Endothelial cell of umbilical vein (primary cell): ENCODE measurements around the gene MAP4K2. TPM values are rescaled to one million over a fixed set of nuclear protein-coding genes. Genes with fewer than 3 reads are reported as not detected.

Experiments
- BruUV-seq: library from RNA; stranded (reverse); fragments of 400-500 nt; replicated peaks from 2 replicates; lab custom pipeline; 2021; lab: Mats Ljungman, UMichigan
- CTCF ChIA-PET: fragments of 300-600, 350-600 bp; sonication (Branson Sonifier 250); formaldehyde crosslinking; loops from one replicate; lab custom pipeline; 2021; ENCODE audit warnings: antibody characterized with exemption, inconsistent platforms; lab: Charles Lee
- POLR2A ChIA-PET: fragments of 300-600, 350-600 bp; sonication (Branson Sonifier 250); formaldehyde crosslinking; loops from one replicate; lab custom pipeline; 2021; ENCODE audit warnings: antibody characterized with exemption, inconsistent platforms; lab: Charles Lee
- DNase-seq: peaks from one replicate; pipeline ENCODE4 v3.0.0-alpha.2; 2011; ENCODE audit warnings: low read depth, low spot score
- FAIRE-seq: peaks from 2 replicates; lab custom pipeline; 2011; peaks lifted over from hg19 to GRCh38; lab: Jason Lieb, UNC
- H2AFZ ChIP-seq: 2 replicates; pipeline ENCODE4 v1.6.0; 2012; ENCODE audit warnings: low read depth, low read length, control low read depth, inconsistent platforms
- H3K27ac ChIP-seq: 2 replicates; pipeline ENCODE4 v1.5.1; 2011; ENCODE audit warnings: low read depth, mild to moderate bottlenecking, control low read depth, low read length, moderate library complexity; ENCODE audit not compliant: insufficient read depth
- H3K27me3 ChIP-seq, 2 experiments: 2 replicates each; pipeline versions ENCODE4 v1.6.0 to v1.6.1; 2011; ENCODE audit warnings: low read length in 2 of 2, mixed read lengths in 1 of 2; ENCODE audit not compliant: control insufficient read depth in 2 of 2, insufficient read depth in 2 of 2
- H3K36me3 ChIP-seq, 2 experiments: 2 replicates in 1 of 2; 3 replicates in 1 of 2; pipeline ENCODE4 v1.5.1; 2011; ENCODE audit warnings: low read length in 2 of 2, mild to moderate bottlenecking in 1 of 2, moderate library complexity in 1 of 2; ENCODE audit not compliant: control insufficient read depth in 2 of 2, insufficient read depth in 2 of 2; ENCODE audit errors: extremely low read depth in 1 of 2
- H3K4me1 ChIP-seq: 3 replicates; pipeline ENCODE4 v1.5.1; 2011; ENCODE audit warnings: mild to moderate bottlenecking, low read length; ENCODE audit not compliant: control insufficient read depth, insufficient read depth; ENCODE audit errors: extremely low read depth
- H3K4me2 ChIP-seq: 2 replicates; pipeline ENCODE4 v1.6.1; 2011; ENCODE audit warnings: low read length, control low read depth, mixed read lengths; ENCODE audit not compliant: insufficient read depth
- H3K4me3 ChIP-seq, 3 experiments: fragments of 200-600 bp in 1 of 3; sonication (generic), shearing (Covaris generic) in 1 of 3; replicated peaks in 1 of 3; 2 replicates each; pipeline ENCODE4 v1.5.1; 2011 to 2016; ENCODE audit warnings: control low read depth in 3 of 3, low read length in 3 of 3, mild to moderate bottlenecking in 2 of 3, inconsistent platforms in 1 of 3, low read depth in 1 of 3, moderate library complexity in 1 of 3; ENCODE audit not compliant: insufficient read depth in 1 of 3
- H3K79me2 ChIP-seq: 2 replicates; pipeline ENCODE4 v1.6.0; 2012; ENCODE audit warnings: low read length, inconsistent platforms; ENCODE audit not compliant: control insufficient read depth, insufficient read depth
- H3K9ac ChIP-seq: replicated peaks from 2 replicates; pipeline ENCODE3; 2011; ENCODE audit warnings: low read length, control low read depth; ENCODE audit not compliant: insufficient read depth; ENCODE audit errors: extremely low read depth
- H3K9me1 ChIP-seq: replicated peaks from 3 replicates; pipeline ENCODE4 v1.6.0; 2011; ENCODE audit warnings: mild to moderate bottlenecking, low read length; ENCODE audit not compliant: control insufficient read depth, insufficient read depth; ENCODE audit errors: extremely low read depth
- H3K9me3 ChIP-seq: replicated peaks from 2 replicates; pipeline ENCODE4 v1.5.1; 2012; ENCODE audit warnings: low read length, inconsistent platforms; ENCODE audit not compliant: control insufficient read depth, insufficient read depth
- H4K20me1 ChIP-seq: replicated peaks from 2 replicates; pipeline ENCODE3; 2011; ENCODE audit warnings: mild to moderate bottlenecking, low read length; ENCODE audit not compliant: control insufficient read depth, insufficient read depth; ENCODE audit errors: extremely low read depth
- CTCF ChIP-seq, 2 donors: IDR thresholded peaks; 1 replicate in 1 of 2; 2 replicates in 1 of 2; pipeline ENCODE4 v1.5.1; 2011; ENCODE audit warnings: low read length in 2 of 2, mild to moderate bottlenecking in 2 of 2, moderate library complexity in 2 of 2, control low read depth in 1 of 2, inconsistent platforms in 1 of 2, low read depth in 1 of 2; ENCODE audit not compliant: insufficient read depth in 1 of 2; ENCODE audit errors: extremely low read depth in 1 of 2
- EZH2 ChIP-seq: IDR thresholded peaks from 2 replicates; pipeline ENCODE4 v1.6.1; 2012; ENCODE audit warnings: borderline replicate concordance, low read depth, mild to moderate bottlenecking, moderate library complexity, low read length, inconsistent platforms; ENCODE audit not compliant: severe bottlenecking
- FOS ChIP-seq: IDR thresholded peaks from 2 replicates; pipeline ENCODE4 v1.6.1; 2011; ENCODE audit warnings: mild to moderate bottlenecking, low read length, moderate library complexity, borderline replicate concordance; ENCODE audit not compliant: insufficient read depth
- MAX ChIP-seq: IDR thresholded peaks from 2 replicates; pipeline ENCODE4 v1.6.1; 2011; ENCODE audit not compliant: insufficient read depth, insufficient read length
- MYC ChIP-seq: IDR thresholded peaks from one replicate; pipeline ENCODE4 v1.6.1; 2011; ENCODE audit warnings: mild to moderate bottlenecking, low read depth, low read length
- POLR2A ChIP-seq: IDR thresholded peaks from 2 replicates; pipeline ENCODE4 v1.6.1; 2012; ENCODE audit warnings: low read depth, mild to moderate bottlenecking, control low read depth, low read length
- POLR2AphosphoS5 ChIP-seq: IDR thresholded peaks from 2 replicates; pipeline ENCODE4 v1.6.1; 2012; ENCODE audit warnings: low read depth, mild to moderate bottlenecking, control low read depth, low read length, moderate library complexity; ENCODE audit not compliant: insufficient read depth
- dilution Hi-C: fragments of 300-500 bp; cut with MboI; formaldehyde crosslinking; loops from one replicate; pipeline ENCODE4 v1.15.0; 2019; ENCODE audit warnings: low sequenced_read_pairs; ENCODE audit not compliant: extremely low pct_ligation_motif_present
- intact Hi-C: fragments of 100-400 bp; cut with micrococcal nuclease; formaldehyde crosslinking; loops from one replicate; pipeline ENCODE4 v1.10.0; 2022
- polyA plus RNA-seq, 4 experiments: library from polyadenylated mRNA; depleted of rRNA in 3 of 4; stranded (reverse) in 3 of 4; unstranded in 1 of 4; fragments of >200 nt; gene quantifications; 2 replicates each; pipeline versions ENCODE4 v1.2.1 to v1.2.3, GENCODE V29; 2011 to 2012; ENCODE audit warnings: missing spikeins in 1 of 4
- total RNA-seq: library from RNA; stranded (reverse); gene quantifications from 2 replicates; pipeline ENCODE4 v1.2.3, GENCODE V29; 2021

MAP4K2 gene
- total and polyA plus RNA-seq, 2 donors (not counting 3 experiments of a cell fraction or from before 2014, with no cell fraction given): 43.3 to 44.0 TPM

- Histone ChIP-seq H3K79me2 (peaks cover 23% of the 10 kb centered on the region), H3K36me3 (peaks cover 38 to 49% of the 10 kb centered on the region in 2 experiments), H4K20me1 (peaks cover 3% of the 10 kb centered on the region), H2AFZ (no peak overlapping the region), H3K4me3 (no peak overlapping the region), H3K27ac (peak overlapping the region; percentile 1), H3K4me1 (peaks cover 20% of the 10 kb centered on the region), H3K27me3 (no peaks in the 10 kb centered on the region), H3K4me2 (no peak overlapping the region), H3K9me3 (no peaks in the 10 kb centered on the region), H3K9me1 (no peaks in the 10 kb centered on the region), H3K9ac (no peak overlapping the region)
- ChIA-PET POLR2A (interaction anchor here (0.6 to 1.1 kb wide), 2 partner anchors 9 to 15 kb away, joined by 4 to 8 read pairs; partner anchors contain the start of gene SF1), CTCF (interaction anchor here (1.0 to 2.6 kb wide), 5 partner anchors 9 to 75 kb away, joined by 3 to 12 read pairs (median 6); partner anchors contain the start of gene SF1)
- TF ChIP-seq POLR2AphosphoS5 (peak; percentile 9), FOS (no peak)
- FAIRE-seq (no peak), DNase-seq (no peak)
- intact Hi-C loops (no loop called here), dilution Hi-C loops (no loop called here)
- no TSS peak for BruUV-seq
These were observed 39.4 kb downstream of the MAP4K2 start for GRCh38 chr11:64763526-64764039.

DNA sequence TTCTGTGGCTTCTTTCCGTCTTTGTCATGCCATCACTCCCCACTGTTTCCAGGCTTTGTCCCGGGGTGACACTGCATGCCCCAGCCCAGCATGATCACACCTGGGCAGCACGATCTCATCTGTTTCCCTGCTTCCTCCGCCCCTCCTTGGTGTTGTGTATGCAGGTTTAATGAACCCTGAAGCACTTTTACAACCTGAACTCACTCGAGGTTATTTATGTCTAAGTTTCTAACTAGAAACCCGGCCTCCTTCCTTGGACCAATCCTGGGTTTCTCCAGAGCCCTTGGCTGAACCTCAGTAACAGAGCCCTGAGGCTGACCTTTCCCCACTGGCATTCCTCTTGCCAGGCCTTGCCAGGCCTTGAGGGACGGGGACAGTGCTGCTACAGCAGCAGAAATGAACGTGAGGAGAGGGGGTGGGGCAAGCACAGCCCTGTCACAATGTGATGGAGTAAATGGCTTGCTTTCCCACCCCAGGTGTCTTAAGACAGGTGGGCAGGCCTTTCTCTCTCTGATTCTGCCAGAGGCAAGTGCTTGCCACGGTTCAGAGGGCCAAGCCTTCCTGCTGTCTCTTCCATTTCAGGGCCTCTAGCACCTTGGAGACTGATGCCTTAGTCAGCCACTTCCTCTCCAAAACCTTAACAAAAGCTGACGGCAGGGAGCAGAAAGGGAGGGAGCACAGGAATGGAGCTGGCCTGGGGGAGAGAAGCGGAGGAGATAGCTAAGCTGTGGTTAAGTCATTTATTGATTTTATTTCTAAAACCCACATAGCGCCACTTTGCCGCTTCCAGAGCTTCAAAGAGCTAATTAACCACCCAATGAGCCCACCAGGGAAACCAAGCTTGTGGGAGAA, 40.1 kb downstream of the MAP4K2 start:
- Histone ChIP-seq H3K9ac (no peak overlapping the region), H4K20me1 (peaks cover 3% of the 10 kb centered on the region), H3K79me2 (peaks cover 17% of the 10 kb centered on the region), H3K36me3 (peaks cover 31 to 42% of the 10 kb centered on the region in 2 experiments), H2AFZ (no peak overlapping the region), H3K9me3 (no peaks in the 10 kb centered on the region), H3K9me1 (no peaks in the 10 kb centered on the region), H3K27ac (peak overlapping the region; percentile 1), H3K4me1 (peaks cover 20% of the 10 kb centered on the region), H3K4me3 (no peak overlapping the region), H3K27me3 (no peaks in the 10 kb centered on the region), H3K4me2 (no peak overlapping the region)
- dilution Hi-C loops (no loop called here), intact Hi-C loops (no loop called here)
- TF ChIP-seq MYC (no peak), POLR2A (no peak), FOS (no peak), EZH2 (no peak), POLR2AphosphoS5 (peak; percentile 17), CTCF (IDR thresholded peaks at IDR 0.05; ENCODE audit: extremely low read depth in 1 of 2, insufficient read depth in 1 of 2, low read depth in 1 of 2, low read length in 2 of 2) (no peak), MAX (no peak)
- no TSS peak for BruUV-seq
- FAIRE-seq: peak; percentile 95
- DNase-seq: peak; percentile 66
- ChIA-PET CTCF (interaction anchor here (1.0 to 2.6 kb wide), 5 partner anchors 10 to 74 kb away, joined by 3 to 12 read pairs (median 5); partner anchors contain the start of gene SF1), POLR2A (interaction anchor here (0.6 to 1.1 kb wide), 2 partner anchors 9 to 16 kb away, joined by 4 to 8 read pairs; partner anchors contain the start of gene SF1)
